Measurements from ENCODE around the gene PPP1R15B. TPM values are rescaled to one million over a fixed set of nuclear protein-coding genes. Genes with fewer than 3 reads are reported as not detected.

Gene PPP1R15B
- total RNA-seq, 1 experiment from 2014 or later = 22.6 TPM

- in situ Hi-C loops (cut with HindIII; ENCODE audit: low pct_unique_long_range_greater_than_20kb, low sequenced_read_pairs) = no loop called here
These were observed 28.9 kb downstream of the PPP1R15B start for GRCh38 chr1:204382714-204383083.

GRCh38 chr1:204380293-204380831, 31.3 kb downstream of the PPP1R15B start:
- in situ Hi-C loops (cut with HindIII; ENCODE audit: low pct_unique_long_range_greater_than_20kb, low sequenced_read_pairs) = no loop called here
- DNase-seq (ENCODE audit: low read depth) = no peak

More at GRCh38 chr1:204382714-204383083, 28.9 kb downstream of the PPP1R15B start:
- no peak for DNase-seq (ENCODE audit: low read depth)

DNA sequence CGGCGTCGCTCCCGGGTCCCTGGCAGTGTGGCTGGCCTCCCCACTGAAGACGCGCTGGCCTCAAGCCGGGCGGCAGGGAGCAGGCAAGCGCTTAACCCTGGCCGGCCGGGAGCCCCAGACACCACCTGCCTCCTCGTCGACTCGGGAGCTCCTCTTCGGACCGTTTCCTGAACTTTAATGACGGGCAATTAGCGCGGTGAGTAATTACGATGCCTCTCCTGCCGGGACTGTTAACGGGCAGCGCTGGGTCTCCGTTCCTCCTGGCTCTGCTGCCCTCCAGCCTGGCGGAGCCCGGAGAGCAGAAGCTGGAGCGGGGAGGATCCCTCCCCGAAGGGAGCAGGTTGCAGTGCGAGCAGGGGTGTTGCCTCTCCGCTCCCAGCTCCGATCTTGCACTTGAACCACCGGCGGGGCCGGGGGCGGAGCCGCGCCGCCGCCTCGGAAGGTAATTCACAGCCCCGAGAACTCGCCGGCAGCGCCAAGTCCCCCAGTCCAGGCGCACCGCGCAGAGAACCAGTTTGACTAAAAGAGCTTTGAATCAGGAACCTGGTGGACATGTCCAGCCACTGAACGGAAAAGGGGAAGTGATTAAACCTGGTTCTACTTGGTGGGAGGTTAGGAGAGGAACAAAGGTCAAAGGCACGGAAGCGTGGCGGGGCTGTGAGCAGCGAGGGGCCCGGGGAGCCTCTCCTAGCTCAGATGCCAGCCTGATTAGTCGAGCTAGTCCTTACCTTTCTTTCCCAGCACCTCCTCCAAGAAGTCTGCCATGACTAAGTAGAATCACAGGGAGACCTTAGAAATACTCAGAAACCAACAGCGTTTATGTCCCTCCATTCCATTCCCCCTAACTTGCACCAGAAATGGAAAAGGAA, 33.6 kb downstream of the PPP1R15B start:
- in situ Hi-C loops (cut with HindIII; ENCODE audit: low pct_unique_long_range_greater_than_20kb, low sequenced_read_pairs) = no loop called here
- peak; percentile 79 for DNase-seq (ENCODE audit: low read depth)

DNA sequence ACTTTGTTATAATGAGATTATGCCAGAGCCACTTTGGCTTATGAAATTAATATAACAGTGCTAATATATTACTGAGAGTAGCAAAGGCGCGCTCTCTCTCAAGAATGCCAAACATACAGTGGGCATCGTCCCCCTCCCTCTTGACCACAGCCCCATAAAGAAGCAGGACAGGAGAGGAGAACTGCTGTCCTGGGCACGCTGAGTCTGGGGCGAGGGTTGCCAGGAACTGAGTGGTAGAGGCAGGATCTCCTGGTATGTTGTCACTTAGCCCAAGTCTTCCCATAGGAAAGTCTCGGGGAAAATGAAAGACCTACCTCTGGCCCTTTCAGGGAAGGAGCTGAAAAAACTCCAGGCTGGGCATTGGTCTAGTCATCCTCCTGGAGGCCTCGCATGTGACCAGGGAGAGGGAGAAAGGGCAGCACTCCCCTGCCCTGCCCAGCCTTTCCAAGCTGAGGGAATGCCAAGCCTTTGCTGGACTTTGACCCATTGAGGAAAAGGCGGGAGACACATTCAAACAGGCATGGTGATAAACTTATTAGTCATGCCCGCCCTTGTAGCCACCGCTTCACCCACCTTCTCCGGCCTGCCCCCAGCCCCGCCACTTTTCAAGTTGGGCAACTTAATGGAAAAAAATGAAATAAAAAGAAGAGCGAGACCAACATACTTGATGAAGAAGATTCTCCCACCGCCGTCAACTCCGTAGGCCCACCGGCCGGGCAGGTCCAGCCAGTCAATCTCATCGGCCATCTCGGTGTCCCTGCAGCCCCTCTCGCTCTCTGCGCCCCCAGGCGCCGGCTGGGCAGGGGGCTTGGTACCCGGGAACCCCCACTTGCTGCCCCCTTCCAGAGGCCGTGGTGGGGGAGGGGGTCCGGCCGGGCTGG, 34.5 kb downstream of the PPP1R15B start:
- DNase-seq (ENCODE audit: low read depth) = peak; percentile 95
- in situ Hi-C loops (cut with HindIII; ENCODE audit: low pct_unique_long_range_greater_than_20kb, low sequenced_read_pairs) = no loop called here

- no peak for DNase-seq (ENCODE audit: low read depth)
- in situ Hi-C loops (cut with HindIII; ENCODE audit: low pct_unique_long_range_greater_than_20kb, low sequenced_read_pairs) = no loop called here
These were observed 35.2 kb downstream of the PPP1R15B start for GRCh38 chr1:204376465-204376864.

- in situ Hi-C loops (cut with HindIII; ENCODE audit: low pct_unique_long_range_greater_than_20kb, low sequenced_read_pairs) = no loop called here
- DNase-seq (ENCODE audit: low read depth) = no peak
These were observed 37.7 kb downstream of the PPP1R15B start for GRCh38 chr1:204373911-204374310.

- in situ Hi-C loops (cut with HindIII; ENCODE audit: low pct_unique_long_range_greater_than_20kb, low sequenced_read_pairs) = no loop called here
- DNase-seq (ENCODE audit: low read depth) = no peak
These were observed 41.4 kb downstream of the PPP1R15B start for GRCh38 chr1:204370176-204370575.

DNA sequence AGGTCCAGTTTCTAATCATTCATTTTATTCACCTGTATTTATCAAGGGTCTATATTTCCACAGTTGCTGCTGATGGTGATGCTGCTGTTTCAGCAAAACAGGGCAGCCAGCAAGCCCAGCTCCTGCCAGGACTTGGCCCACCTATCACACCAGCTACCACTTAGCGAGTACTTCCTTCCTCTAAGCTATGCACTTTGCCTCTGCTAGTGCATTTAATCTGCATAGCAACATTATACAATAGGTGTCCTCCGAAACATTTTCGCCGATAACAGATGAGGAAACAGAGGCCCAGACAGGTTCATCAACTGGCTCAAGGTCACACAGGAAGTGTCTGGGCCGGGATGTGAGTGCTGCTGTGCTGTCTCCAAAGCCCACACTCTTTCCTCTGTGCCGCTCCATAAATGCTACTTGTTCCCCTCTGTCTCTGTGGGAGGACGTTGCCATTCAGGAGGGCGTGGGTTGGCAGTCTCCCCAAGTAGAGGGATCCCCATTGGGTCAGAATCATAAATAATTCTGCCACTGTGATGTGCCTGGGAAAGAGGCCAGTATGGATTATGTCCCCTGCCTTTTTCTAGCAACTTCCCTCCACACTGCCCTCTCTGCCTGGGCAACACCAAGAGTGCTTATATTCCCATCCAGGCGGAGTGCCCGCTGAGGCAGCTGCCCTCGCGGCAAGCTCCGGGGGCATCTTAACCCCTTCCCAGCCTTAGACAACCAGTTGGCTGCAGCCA, 42.5 kb downstream of the PPP1R15B start:
- DNase-seq (ENCODE audit: low read depth) = no peak
- in situ Hi-C loops (cut with HindIII; ENCODE audit: low pct_unique_long_range_greater_than_20kb, low sequenced_read_pairs) = no loop called here

DNA sequence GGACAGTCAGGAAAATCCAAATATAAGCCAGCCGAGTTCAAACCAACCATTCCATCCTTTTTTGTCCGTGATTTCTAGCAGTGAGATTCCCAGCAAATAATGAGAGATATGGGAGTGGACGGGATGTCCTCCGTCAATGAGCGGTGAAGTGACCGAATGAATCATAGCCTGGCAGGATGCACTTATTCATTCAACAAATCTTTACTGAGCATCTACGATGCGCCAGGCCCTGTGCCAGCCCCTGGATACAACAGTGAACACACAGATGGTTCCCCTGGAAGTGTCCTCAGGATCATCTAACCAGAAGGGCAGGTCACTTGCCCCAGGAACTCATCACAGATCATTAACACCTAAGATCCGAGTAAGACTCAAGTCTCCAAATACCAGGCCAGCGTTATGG, 43.7 kb downstream of the PPP1R15B start:
- in situ Hi-C loops (cut with HindIII; ENCODE audit: low pct_unique_long_range_greater_than_20kb, low sequenced_read_pairs) = no loop called here
- no peak for DNase-seq (ENCODE audit: low read depth)

- in situ Hi-C loops (cut with HindIII; ENCODE audit: low pct_unique_long_range_greater_than_20kb, low sequenced_read_pairs) = no loop called here
- DNase-seq (ENCODE audit: low read depth) = no peak
These were observed 44.3 kb downstream of the PPP1R15B start for GRCh38 chr1:204367193-204367858.

GRCh38 chr1:204366759-204367158, 44.9 kb downstream of the PPP1R15B start:
- in situ Hi-C loops (cut with HindIII; ENCODE audit: low pct_unique_long_range_greater_than_20kb, low sequenced_read_pairs) = no loop called here
- DNase-seq (ENCODE audit: low read depth) = no peak

GRCh38 chr1:204363335-204364114, 48.1 kb downstream of the PPP1R15B start:
- in situ Hi-C loops (cut with HindIII; ENCODE audit: low pct_unique_long_range_greater_than_20kb, low sequenced_read_pairs) = no loop called here
- DNase-seq (ENCODE audit: low read depth) = peak; percentile 51

GRCh38 chr1:204362984-204363334, 48.7 kb downstream of the PPP1R15B start:
- in situ Hi-C loops (cut with HindIII; ENCODE audit: low pct_unique_long_range_greater_than_20kb, low sequenced_read_pairs) = no loop called here
- DNase-seq (ENCODE audit: low read depth) = no peak

DNA sequence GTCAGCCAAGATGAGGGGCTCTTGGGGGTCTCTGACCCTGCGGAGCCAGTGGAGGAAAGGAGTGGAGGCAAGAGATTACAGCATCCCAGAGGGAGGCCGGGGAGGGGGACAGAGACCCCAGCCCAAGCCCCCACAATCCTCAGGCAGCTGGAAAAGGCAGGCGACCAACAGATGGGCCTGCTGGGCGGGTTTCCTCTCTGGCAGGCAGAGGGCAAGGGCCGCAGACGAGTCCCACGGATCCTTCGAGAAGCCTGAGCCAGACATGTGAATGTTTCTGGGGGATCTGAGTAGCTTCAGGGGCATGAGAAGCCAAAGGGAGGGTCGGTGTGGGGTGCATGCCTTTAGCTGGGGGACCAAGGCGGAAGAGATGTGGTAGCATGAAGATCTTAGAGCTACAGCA, 49.8 kb downstream of the PPP1R15B start:
- in situ Hi-C loops (cut with HindIII; ENCODE audit: low pct_unique_long_range_greater_than_20kb, low sequenced_read_pairs) = no loop called here

DNA sequence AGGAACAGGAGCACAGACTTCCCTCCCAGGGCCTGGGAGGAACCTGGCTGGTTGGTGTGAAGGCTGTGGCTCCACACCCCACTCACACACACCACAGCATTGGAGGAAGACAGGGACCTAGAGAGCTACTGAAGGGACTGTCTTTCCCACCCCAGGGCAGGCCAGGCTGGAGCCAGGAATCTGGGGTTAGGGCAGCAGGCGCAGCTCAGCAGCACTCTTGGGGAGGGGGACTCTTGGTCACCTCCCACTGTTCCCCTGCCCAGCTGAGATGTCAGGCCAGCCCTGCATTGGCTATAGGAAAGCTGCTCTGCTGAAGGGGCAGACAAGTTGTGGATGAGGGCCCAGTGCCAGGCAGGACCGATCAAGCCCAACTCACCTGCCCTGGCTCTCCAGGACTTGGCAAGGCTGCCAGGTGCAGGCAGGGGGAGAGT, 50.3 kb downstream of the PPP1R15B start:
- DNase-seq (ENCODE audit: low read depth) = no peak
- in situ Hi-C loops (cut with HindIII; ENCODE audit: low pct_unique_long_range_greater_than_20kb, low sequenced_read_pairs) = no loop called here

More for the DNA sequence above, 49.8 kb downstream of the PPP1R15B start:
- DNase-seq (ENCODE audit: low read depth) = no peak

- in situ Hi-C loops (cut with HindIII; ENCODE audit: low pct_unique_long_range_greater_than_20kb, low sequenced_read_pairs) = no loop called here
- DNase-seq (ENCODE audit: low read depth) = no peak
These were observed 51.3 kb downstream of the PPP1R15B start for GRCh38 chr1:204360314-204360713.
